ENCODE results near the gene ANGPTL4.
"Not testable (repeated sequence)": the region's sequence is repeated elsewhere in the genome, so short reads cannot be mapped to it uniquely, and the experiment has no call there.

Gene ANGPTL4, protein sequence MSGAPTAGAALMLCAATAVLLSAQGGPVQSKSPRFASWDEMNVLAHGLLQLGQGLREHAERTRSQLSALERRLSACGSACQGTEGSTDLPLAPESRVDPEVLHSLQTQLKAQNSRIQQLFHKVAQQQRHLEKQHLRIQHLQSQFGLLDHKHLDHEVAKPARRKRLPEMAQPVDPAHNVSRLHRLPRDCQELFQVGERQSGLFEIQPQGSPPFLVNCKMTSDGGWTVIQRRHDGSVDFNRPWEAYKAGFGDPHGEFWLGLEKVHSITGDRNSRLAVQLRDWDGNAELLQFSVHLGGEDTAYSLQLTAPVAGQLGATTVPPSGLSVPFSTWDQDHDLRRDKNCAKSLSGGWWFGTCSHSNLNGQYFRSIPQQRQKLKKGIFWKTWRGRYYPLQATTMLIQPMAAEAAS

DNA sequence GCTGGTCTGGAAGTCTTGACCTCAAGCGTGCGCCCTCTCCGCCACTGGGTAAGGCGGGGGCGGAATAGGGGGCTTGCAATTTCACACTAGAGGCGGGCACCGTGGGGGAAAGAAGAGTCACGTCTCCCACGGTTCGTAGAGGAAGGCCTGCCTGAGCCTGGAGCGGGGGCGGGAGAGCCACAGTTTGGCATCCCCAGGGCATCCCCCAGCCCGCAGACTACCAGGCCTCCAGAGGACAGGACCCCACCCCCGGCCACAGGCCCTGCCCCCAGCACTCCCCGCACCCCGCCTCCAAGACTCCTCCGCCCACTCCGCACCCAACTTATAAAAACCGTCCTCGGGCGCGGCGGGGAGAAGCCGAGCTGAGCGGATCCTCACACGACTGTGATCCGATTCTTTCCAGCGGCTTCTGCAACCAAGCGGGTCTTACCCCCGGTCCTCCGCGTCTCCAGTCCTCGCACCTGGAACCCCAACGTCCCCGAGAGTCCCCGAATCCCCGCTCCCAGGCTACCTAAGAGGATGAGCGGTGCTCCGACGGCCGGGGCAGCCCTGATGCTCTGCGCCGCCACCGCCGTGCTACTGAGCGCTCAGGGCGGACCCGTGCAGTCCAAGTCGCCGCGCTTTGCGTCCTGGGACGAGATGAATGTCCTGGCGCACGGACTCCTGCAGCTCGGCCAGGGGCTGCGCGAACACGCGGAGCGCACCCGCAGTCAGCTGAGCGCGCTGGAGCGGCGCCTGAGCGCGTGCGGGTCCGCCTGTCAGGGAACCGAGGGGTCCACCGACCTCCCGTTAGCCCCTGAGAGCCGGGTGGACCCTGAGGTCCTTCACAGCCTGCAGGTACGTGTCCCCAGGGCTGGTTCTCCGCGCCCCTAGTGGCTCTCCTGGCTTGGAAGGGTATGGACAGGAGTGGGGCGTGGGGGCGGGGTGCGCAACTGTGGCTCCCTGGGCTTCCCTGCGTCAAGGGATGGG lies at the start of gene ANGPTL4:
ANGPTL4 (plus strand) TSS at position 353 of the 969 bp plus-strand sequence; CDS start at position 520, 167 bp downstream.
- H3K4me3 ChIP-seq (ENCODE audit: low read depth, low read length) = peak within 1 kb of the TSS; percentile 56

DNA sequence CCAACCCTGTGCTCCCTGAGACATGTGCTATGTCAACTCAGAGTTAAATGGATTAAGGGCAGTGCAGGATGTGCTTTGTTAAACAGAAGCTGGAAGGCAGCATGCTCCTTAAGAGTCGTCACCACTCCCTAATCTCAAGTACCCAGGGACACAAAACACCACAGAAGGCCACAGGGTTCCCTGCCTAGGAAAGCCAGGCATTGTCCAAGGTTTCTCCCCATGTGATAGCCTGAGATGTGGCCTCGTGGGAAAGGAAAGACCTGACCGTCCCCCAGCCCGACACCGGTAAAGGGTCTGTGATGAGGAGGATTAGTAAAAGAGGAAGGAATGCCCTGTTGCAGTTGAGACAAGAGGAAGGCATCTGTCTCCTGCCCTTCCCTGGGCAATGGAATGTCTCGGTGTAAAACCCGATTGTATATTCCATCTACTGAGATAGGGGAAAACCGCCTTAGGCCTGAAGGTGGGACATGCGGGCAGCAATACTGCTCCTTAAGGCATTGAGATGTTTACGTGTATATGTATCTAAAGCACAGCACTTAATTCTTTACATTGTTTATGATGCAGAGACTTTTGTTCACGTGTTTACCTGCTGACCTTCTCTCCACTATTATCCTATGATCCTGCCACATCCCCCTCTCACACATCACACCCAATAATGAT lies 48.8 kb upstream of the ANGPTL4 start:
- not testable (repeated sequence) for H3K4me3 ChIP-seq (ENCODE audit: low read depth, low read length)

DNA sequence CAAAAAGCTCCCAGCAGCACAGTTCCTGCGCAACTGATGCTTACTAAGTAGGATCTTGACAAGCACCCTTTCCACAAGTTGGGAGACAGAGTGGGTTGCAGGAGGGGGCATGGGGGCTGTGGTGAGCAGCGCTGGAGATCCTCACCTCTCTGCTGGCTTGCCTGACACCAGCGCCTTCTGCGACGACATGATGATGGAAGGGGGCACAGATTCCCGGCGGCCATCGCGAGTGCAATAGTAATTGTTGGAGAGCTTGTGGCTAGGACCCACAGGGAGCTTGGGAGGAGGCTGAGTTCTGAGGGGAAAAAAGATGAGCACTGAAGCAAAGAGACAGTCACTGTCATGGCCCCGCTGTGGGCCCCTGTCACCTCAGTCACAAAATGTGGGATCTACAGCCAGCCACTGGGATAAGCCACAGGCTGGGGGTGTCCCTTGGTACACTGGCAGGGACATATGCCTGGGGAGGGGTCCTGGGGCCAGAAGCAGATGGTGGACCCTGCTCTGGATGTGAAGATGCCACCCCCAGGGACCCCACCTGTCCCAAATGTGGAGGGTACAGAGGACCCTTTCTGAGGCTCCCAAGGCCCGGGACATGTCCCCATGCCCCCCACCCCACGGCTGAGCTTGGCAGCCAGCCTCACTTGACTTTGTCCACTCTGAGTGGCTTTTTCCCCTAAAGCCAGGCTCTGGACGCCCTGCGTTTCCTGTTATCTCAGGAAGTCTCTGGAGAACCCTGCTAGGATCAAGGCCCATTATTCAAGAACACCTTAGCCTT lies 47.4 kb upstream of the ANGPTL4 start:
- H3K4me3 ChIP-seq (ENCODE audit: low read depth, low read length) = no peak overlapping the region

DNA sequence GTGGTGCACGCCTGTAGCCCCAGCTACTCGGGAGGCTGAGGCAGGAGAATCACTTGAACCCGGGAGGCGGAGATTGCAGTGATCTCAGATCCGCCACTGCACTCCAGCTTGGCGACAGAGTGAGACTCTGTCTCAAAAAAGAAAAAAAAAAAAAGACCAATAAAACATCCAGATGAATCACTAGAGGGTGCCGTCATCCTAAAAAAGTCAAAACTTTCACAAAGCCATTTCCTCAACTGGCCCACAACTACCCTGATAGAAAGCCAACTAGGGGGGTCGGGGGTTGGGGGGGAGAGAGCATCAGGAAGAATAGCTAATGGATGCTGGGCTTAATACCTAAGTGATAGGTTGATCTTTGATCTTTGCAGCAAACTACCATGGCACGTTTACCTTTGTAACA lies 45.1 kb upstream of the ANGPTL4 start:
- H3K4me3 ChIP-seq (ENCODE audit: low read depth, low read length) = not testable (repeated sequence)

DNA sequence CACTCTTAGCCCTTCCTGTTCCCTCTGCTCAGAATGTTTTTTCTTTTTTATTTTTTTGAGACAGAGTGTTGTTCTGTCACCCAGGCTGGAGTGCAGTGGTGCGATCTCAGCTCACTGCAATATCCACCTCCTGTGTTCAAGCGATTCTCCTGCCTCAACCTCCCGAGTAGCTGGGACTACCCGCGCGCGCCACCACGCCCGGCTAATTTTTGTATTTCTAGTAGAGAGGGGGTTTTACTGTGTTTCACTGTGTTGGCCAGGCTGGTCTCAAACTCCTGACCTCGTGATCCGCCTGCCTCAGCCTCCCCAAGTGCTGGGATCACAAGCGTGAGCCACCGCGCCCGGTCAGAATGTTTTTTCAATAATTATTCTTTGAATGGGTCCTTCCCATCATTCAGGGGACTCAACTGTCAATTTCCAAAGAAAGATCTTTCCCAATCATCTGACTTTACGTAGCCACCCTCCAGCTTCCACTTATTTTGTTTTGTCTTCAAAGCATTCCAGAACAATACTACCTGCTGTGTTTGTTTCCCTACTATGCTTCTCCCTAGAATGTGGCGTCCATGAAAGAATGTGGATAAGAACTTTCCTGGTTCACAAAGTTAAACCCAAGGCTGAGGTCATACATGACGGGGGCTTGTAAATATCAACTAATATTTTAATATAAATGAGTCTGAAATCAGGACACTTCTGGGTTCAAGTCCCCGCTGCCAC lies 44.0 kb upstream of the ANGPTL4 start:
- peak overlapping the region; percentile 80 for H3K4me3 ChIP-seq (ENCODE audit: low read depth, low read length)

DNA sequence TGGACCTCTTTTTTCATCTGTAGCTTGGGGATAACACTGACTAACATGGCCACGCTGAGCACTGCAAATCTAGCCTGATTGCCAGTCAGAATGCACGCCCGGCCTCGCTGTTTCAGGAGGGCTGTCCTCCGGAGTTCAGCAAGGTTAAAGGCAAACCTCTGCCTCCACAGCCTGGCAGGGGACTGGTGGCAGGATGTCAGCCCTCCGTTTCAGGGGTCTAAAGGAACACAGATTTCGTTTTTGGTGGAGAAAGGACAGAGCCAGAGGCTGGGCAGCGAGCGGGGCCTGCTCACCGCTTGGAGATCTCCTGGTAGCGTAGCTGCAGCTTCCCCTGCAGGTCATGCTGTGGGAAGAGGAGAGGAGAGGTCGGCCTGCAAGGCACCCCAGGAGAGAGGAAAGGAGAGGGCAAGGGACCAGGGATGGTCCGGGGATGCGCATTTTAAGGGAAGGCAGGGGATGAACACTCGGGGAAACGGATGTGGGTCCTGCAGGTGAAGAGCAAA lies 43.3 kb upstream of the ANGPTL4 start:
- H3K4me3 ChIP-seq (ENCODE audit: low read depth, low read length) = peak overlapping the region; percentile 80

DNA sequence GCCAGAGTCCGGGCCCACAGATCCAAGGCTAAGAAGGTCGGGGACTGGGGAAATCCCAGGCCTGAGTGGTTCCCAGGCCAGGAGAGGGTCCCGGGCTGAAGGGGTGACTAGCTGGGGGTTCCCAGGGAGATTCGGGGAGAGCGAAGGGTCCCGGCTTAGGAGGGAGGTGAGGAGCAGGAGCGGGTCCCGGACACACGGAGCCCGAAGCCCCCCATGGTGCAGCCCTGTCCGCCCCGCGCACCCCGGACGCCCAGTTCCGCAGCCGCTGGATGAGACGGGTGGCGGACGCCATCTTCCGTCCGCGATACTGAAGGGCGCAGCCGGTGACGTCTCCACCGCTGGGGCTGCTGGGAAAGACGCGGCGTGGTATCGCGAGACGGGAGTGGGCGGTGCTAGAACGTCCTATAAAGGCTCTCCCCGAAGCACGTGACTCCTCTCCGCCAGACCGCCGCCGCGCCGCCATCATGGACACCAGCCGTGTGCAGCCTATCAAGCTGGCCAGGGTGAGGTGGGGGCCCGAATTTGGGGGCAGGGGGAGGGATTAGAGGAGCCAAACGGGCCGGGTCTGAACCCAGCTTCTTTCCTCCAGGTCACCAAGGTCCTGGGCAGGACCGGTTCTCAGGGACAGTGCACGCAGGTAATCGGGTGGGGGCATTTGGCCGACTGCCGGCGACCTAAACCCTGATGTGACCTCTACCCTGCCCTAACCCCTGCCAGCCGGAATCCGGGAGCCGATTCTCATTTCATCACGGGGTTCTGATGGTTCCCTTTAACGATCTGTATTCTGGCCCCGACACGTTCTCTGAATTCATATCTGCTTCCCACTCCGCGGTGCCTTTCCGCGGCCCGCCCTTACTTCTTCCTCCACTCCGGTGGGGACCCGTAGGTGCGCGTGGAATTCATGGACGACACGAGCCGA lies 42.6 kb upstream of the ANGPTL4 start, which contains the start of the genes NDUFA7 and RPS28:
NDUFA7 (minus strand) TSS at position 309 of the 919 bp plus-strand sequence; CDS start at position 292, 17 bp downstream.
RPS28 (plus strand) TSS at position 430 of the 919 bp plus-strand sequence; CDS start at position 465, 35 bp downstream.
- H3K4me3 ChIP-seq (ENCODE audit: low read depth, low read length) = peak within 1 kb of the TSS; percentile 80

DNA sequence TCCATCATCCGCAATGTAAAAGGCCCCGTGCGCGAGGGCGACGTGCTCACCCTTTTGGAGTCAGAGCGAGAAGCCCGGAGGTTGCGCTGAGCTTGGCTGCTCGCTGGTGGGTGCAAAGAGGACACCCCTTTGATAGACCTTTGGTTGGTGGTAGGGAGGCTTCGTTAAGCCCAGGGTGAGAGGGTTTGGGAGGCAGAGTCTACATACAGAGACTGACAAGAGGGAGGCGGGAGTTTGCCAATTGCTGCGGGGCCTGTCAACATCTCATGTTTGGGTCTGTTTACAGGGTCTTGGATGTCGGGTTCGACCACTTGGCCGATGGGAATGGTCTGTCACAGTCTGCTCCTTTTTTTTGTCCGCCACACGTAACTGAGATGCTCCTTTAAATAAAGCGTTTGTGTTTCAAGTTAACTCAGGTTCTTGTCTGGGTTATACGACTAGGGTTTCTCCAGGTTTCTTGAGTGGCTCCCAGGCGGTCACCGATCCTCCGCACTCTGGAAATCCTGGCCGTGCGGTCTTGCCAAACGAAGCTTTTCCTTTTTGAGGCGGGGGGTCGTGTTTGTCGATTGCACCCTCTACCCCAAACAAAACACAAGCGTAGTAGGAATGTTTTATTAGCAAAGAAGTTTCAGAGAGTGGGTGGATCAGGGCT lies 41.8 kb upstream of the ANGPTL4 start:
- peak overlapping the region; percentile 80 for H3K4me3 ChIP-seq (ENCODE audit: low read depth, low read length)

DNA sequence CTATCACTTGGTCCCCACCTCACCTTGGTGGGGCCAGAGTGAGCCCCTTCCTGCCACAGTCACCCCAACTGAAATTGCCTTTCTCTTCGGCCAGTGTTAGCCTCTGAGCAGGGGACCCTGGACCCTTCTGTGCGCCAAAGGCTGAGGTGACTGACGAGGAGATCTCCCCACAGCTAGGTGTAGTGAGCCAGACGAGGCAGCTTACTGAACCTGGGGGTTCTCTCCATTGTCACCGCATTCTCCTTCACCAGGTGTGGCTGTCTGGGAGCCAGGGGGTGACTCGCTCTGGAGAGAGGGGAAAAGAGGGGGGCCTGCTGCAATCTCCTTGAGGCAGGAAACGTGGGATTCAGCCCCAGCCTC lies 41.3 kb upstream of the ANGPTL4 start:
- H3K4me3 ChIP-seq (ENCODE audit: low read depth, low read length) = peak overlapping the region; percentile 80

DNA sequence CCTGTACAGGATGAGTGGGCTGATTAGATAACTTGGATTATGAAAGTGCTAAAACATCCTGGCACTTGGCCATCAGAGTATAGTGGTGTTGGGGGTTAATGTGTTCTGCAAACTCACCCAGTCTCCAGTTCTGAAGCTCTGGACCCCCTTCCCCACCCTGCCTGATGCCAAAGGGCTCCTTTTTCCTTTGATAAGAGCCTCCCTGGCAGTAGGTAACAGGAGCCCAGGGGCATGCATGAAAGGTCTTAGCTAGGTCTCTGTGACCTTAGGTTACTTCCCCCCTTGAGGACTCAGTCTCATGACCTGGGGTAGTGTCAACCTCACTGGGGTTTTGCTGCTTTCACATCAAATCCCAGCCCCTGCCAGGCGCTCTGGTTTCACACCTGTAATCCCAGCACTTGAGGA lies 40.2 kb upstream of the ANGPTL4 start:
- H3K4me3 ChIP-seq (ENCODE audit: low read depth, low read length) = no peak overlapping the region

DNA sequence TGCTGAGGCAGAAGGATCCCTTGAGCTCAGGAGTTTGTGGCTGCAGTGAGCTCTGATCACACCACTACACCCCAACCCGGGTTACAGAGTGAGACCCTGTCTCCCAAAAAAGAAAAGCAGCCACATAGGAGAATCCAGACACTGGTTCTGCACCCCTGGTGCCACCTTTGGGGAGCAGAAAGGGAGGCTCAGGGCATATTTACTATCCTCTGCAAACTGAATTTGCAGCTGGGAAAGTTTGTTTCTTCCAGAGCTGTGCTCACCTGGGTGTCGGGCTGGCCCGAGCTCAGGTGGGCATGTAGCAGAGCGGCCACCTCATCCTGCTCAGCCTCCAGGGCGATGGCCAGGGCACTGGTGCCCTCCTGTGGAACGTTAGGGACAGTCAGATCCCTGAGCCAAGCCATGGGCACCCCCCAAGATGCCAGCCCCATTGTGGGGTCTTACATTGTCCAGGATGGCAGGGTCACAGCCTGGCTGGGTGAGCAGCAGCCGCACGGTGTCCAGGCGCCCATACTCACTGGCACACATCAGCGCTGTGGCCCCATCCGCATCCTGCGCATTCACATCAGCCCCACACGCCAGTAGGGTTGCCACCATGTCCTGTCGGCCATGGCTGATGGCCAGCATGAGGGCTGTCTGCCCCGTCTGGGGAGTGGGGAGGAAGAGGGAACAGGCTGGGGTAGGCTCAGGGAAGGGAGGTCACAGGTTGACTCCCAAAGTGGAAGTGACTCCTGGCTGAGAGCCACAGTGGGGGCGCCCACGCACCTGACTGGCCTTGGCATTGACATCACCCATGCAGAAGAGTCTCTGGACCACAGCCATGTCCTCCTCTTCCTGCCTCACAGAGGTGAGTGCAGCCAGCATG lies 39.5 kb upstream of the ANGPTL4 start:
- no peak overlapping the region for H3K4me3 ChIP-seq (ENCODE audit: low read depth, low read length)

DNA sequence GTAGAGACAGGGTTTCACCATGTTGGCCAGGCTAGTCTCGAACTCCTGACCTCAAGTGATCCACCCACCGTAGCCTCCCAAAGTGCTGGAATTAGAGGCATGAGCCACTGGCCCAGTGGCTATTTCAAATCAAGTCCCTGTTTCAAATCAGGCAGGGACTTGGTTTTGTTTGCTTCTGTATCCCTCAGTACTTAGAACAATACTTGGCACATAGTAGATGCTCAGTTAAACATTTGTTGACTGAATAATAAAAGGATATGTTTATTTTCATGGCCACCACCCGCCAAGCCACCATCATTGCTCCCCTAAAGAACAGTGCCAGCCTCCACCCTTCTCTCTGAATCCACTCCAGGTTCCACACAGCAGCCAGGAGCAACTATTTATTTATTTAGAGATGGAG lies 38.5 kb upstream of the ANGPTL4 start:
- H3K4me3 ChIP-seq (ENCODE audit: low read depth, low read length) = no peak overlapping the region

DNA sequence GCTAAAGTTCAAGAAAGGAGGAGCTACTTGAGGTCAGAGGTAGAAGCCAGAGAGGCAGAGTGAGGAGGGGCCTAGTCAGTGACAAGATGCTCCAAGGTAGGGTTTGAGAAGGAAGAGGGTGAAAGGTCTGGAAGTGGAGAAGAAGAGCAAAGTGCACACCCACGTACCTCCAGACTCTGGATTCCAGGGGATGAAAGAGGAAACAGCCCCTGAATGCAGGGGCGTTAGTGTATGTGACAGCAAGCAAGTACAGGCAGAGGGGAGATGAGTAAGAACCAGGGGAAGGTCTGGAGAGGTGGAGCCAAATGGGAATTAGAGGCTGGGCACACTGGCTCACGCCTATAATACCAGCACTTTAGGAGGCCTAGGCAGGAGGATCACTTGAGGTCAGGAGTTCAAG lies 34.0 kb upstream of the ANGPTL4 start:
- no peak overlapping the region for H3K4me3 ChIP-seq (ENCODE audit: low read depth, low read length)

DNA sequence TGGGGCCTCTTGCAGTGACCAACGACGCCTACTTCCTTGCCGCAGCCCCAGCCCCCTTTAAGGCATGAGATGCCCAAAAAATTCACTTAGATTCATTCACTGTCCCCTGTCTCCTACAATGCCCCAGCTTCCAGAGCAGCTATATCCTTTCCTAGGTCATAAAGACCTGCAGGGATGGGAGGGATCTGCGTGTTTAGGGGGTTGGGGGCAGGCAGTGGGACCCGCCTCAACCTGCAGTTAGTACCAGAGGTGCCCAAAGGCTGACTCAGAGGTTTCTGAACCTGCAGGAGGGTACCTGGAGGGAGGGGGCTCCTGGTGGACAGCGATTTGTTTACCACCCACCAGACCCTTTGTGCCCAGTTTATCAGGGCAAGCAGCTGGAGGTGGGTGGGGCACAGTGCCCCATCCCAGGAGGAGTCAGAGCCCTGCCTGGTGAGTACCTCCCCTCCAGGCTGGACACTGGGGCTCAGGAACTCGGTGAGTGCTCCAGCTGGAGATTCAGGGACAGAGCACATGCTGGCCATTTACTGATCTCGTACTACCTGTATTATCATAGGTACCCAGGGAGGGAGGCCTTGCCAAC lies 32.6 kb upstream of the ANGPTL4 start:
- no peak overlapping the region for H3K4me3 ChIP-seq (ENCODE audit: low read depth, low read length)

DNA sequence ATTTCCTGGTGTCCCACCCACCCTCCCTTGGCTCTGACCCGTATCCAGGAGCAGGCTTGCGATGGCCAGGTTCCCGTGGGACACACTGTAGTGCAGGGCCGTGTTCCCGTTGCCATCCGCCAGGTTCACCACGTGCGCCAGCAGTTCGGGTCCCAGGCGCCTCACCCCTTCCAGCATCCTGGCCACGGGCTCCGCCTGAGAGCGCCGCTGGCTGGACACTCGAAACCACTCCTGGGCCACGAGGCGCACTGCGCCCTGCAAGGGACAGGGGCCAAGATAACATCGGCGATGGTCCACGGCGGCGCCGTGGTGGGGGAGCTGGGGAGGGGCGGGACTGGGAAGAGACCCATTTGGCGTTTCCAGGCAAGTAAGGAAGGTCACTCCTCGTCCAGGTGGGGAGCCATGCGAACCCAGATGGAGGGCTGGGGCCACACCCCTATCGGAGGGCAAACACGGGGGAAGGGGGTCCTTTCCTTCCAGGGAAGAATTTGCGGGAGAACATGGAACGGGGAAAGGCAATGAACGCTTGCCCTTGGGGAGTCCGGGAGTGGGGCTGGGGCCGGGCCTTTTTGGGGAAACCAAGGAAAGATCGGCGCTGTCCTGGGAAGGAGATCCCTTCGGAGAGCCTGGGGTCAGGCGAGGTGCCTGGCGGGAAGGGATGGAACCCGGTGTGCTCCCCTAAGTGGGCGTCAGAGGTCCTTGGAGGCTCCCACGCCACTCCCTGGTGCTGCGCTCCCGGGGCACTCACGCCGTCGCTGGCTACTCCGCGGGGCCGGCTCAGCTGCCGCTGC lies 30.8 kb upstream of the ANGPTL4 start:
- peak overlapping the region; percentile 18 for H3K4me3 ChIP-seq (ENCODE audit: low read depth, low read length)
